Measurements from ENCODE around the gene APEX2.
"Not testable (repeated sequence)": the region's sequence is repeated elsewhere in the genome, so short reads cannot be mapped to it uniquely, and the experiment has no call there.

Gene APEX2

GRCh38 chrX:55011294-55011693, 11.1 kb downstream of the APEX2 start:
- DNase-seq = no peak

- no peak for DNase-seq
Observed at GRCh38 chrX:55014897-55015299, 14.7 kb downstream of the APEX2 start.

- DNase-seq = no peak
Observed at GRCh38 chrX:55026143-55026542, 26.0 kb downstream of the APEX2 start.

- DNase-seq = no peak
Observed at GRCh38 chrX:55026840-55027239, 26.7 kb downstream of the APEX2 start.

GRCh38 chrX:55028040-55028439, 27.9 kb downstream of the APEX2 start:
- no peak for DNase-seq

- DNase-seq = no peak
Observed at GRCh38 chrX:55028611-55029010, 28.4 kb downstream of the APEX2 start.

GRCh38 chrX:55029291-55029690, 29.1 kb downstream of the APEX2 start:
- DNase-seq = no peak

- DNase-seq = no peak
Observed at GRCh38 chrX:55030271-55031205, 30.4 kb downstream of the APEX2 start, which contains the start of gene ALAS2. Gene ALAS2 (minus strand): TSS chrX:55030977. CDS start chrX:55026000, 4,977 bp downstream.

- no peak for DNase-seq
Observed at GRCh38 chrX:55033429-55033828, 33.3 kb downstream of the APEX2 start.

GRCh38 chrX:55039471-55039870, 39.3 kb downstream of the APEX2 start:
- DNase-seq = no peak

- DNase-seq = no peak
Observed at GRCh38 chrX:55041514-55041913, 41.4 kb downstream of the APEX2 start.

GRCh38 chrX:55050599-55050998, 50.4 kb downstream of the APEX2 start:
- DNase-seq = not testable (repeated sequence)

GRCh38 chrX:55056820-55057674, 56.9 kb downstream of the APEX2 start:
- DNase-seq = peak; percentile 7

- no peak for DNase-seq
Observed at GRCh38 chrX:55057675-55058249, 57.6 kb downstream of the APEX2 start.
